Daoy (cell line): ENCODE data around the gene LRFN5. TPM values are rescaled to one million over a fixed set of nuclear protein-coding genes. Genes with fewer than 3 reads are reported as not detected.
A peak's percentile ranks its signal among the peaks of the same experiment; 100 is the strongest.
"Not testable (repeated sequence)": the region's sequence is repeated elsewhere in the genome, so short reads cannot be mapped to it uniquely, and the experiment has no call there.

Experiments used
- DNase-seq: peaks from one replicate; pipeline ENCODE4 v3.0.0-alpha.2; 2015; ENCODE audit warnings: low read depth
- total RNA-seq: library from RNA; depleted of rRNA; stranded (reverse); fragments of >200 nt; shearing (Covaris generic); gene quantifications from 2 replicates; pipeline ENCODE4 v1.2.3, GENCODE V29; 2014

The LRFN5 gene
- total RNA-seq, 1 experiment from 2014 or later, result 2.8 TPM

DNA sequence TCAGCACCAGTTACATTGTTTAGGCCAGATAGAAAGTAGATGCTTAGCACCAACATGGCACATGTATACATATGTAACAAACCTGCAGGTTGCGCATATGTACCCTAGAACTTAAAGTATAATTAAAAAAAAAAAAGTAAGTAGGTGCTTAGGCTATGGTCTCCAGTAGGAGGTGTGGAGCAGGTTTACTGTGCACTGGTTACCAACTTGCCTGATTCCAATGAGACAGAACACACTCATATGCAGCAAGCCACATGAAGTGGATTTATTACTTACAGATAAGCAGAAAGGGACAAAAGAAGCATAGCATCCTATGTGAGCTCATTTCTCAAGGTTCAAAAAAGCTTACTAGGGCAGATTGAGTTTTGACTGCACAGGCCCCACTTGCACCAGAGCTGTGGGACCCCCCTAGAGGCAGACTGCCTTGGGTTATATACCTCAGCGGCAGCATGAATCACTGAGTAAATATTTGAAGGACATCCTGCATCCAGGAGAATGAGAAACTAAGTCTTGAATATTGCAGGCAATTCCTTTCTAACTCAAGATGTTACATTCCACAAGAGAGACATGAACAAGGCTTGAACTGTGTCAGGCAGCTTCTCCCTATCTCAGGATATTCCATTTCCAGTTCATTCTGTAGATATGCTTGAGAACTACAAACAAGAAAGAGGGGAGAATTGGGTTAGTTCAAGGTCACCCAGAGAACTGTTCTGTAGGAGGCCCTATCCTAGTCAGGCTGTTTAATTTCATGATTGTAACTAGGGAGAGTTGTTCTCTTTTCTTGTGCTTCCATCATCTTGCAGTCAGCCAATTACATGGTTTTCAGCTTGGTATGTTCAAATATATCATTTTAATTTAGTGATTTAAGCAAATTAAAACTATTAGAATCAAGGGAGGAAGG is 30.1 kb downstream of the LRFN5 start:
- peak; percentile 76 for DNase-seq

- no peak for DNase-seq
Measured at GRCh38 chr14:41641690-41642089, 35.0 kb downstream of the LRFN5 start.

- DNase-seq, result no peak
Measured at GRCh38 chr14:41642367-41642766, 35.7 kb downstream of the LRFN5 start.

GRCh38 chr14:41642789-41643188 is 36.1 kb downstream of the LRFN5 start:
- DNase-seq, result no peak

DNA sequence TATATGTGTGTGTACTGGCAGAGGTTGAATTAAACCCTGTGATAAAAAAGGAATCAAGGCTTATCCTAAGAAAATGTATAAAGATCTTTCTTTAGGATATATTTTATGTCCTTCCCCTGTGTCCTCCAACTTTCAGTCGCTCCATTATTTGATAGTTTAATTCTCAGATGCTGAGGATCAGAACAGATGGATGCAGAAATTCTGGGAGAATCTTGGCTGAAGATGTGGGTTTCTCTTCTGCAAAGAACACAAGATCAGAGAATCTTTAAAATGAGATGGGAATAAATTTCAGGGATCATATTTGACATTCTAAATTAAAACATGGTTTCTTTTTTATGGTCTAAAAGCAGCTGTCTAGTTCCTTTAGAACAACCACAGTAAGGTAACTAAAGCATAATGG is 37.9 kb downstream of the LRFN5 start:
- no peak for DNase-seq

GRCh38 chr14:41650802-41651201 is 44.1 kb downstream of the LRFN5 start:
- no peak for DNase-seq

GRCh38 chr14:41654196-41654595 is 47.5 kb downstream of the LRFN5 start:
- DNase-seq, result no peak

GRCh38 chr14:41662780-41663472 is 56.2 kb downstream of the LRFN5 start:
- no peak for DNase-seq

DNA sequence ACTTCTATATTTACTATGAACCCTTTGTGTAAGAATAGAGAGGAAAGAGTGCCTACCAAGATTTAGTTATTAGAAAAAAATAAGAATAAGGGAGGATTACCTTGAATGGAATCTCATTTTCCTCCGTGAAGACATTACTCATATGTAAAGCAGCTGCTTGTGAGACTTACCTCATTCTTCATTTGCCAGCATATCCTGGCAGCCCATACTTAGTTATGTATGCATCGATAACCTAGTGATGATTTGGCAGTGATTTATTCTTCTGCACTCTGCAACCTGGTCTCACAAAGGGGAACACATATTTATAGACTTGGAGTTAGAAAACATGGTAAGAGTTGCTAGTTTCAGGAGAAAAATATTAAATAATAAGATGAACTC is 56.8 kb downstream of the LRFN5 start:
- peak; percentile 51 for DNase-seq

DNA sequence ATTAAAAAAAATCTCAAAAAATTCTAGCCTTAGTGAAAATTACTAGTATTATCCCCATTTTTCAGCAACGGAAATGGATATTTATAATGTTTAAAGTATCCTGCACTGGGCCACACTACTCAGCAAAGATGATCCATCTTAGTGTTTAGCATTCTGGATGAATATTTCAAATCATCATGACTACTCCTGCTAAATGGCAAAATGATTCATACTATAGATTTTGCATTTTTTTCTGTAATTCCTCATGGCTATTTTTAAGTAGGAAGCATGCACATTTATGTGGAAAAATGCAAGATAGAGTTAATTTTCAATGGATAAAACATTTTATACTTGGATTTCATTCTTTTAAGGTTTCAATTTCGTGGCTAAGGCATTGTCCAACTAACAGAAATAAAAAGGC is 59.6 kb downstream of the LRFN5 start:
- DNase-seq, result no peak

- DNase-seq, result no peak
Measured at GRCh38 chr14:41668356-41668755, 61.7 kb downstream of the LRFN5 start.

DNA sequence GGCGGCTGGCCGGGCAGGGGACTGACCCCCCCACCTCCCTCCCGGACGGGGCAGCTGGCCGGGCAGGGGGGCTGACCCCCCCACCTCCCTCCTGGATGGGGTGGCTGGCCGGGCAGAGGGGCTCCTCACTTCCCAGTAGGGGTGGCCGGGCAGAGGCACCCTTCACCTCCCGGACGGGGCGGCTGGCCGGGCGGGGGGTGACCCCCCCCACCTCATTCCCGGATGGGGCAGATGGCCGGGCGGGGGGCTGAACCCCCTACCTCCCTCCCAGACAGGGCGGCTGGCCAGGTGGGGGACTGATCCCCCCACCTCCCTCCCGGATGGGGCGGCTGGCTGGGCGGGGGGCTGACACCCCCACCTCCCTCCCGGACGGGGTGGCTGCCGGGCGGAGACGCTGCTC is 66.9 kb downstream of the LRFN5 start:
- not testable (repeated sequence) for DNase-seq

DNA sequence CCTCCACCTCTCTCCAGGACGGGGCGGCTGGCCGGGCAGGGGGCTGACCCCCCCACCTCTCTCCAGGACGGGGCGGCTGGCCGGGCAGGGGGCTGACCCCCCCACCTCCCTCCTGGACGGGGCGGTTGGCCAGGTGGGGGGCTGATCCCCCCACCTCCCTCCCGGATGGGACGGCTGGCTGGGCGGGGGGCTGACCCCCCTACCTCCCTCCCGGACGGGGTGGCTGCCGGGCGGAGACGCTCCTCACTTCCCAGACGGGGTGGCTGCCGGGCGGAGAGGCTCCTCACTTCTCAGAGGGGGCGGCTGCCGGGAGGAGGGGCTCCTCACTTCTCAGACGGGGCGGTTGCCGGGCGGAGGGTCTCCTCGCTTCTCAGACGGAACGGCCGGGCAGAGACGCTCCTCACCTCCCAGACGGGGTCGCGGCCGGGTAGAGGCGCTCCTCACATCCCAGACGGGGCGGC is 67.9 kb downstream of the LRFN5 start:
- not testable (repeated sequence) for DNase-seq

DNA sequence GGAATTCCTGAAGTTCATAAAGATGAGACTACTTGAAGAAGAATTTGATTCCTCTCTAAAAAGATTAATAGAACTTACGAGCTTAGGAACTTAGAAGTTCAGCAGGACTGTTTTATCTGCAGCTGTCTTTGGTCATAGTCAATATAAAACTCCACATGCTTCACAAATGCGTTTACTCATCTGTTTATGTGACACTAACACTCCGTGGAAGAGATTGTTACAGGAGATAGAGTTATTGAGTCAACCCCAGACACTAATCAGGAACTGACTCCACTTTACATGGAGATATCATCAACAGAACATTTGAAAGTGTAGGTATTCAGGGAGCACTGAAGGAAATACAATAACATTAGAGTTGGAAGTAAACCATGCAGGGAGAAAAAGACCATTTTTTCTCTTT is 92.8 kb downstream of the LRFN5 start:
- no peak for DNase-seq

DNA sequence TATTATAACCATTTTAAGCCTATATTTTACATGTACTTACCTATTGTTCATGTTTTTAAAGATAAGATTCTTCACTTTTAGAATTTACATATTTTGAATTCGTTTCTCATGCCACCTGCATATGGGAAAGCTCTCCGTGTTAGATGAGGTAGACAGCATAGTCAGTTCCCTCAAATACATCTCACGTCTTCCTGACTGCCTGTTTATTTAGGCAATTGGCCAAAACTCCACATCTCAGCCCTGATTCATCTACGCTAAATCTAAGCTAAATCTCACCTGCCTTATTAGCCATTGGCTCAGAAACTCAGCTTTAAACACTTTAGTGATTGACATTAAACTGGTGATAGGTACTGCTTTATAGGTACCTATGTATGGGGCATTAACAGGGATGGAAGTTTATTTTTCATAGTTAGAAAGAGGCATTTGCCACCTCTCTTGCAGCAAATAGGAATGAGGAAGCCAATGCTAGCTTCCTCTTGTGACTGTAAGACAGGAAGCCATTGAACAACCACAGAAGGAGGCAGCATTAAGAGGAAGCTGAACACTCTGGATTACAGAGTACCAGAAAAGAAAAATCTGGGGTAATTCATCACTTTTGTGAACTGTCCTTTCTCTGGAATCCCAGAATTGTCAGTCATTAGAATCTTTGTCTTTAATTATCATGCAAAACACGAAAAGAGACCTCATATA is 111.9 kb downstream of the LRFN5 start:
- DNase-seq, result peak; percentile 26

GRCh38 chr14:41739203-41739602 is 132.5 kb downstream of the LRFN5 start:
- DNase-seq, result no peak

- DNase-seq, result no peak
Measured at GRCh38 chr14:41743140-41743539, 136.5 kb downstream of the LRFN5 start.

DNA sequence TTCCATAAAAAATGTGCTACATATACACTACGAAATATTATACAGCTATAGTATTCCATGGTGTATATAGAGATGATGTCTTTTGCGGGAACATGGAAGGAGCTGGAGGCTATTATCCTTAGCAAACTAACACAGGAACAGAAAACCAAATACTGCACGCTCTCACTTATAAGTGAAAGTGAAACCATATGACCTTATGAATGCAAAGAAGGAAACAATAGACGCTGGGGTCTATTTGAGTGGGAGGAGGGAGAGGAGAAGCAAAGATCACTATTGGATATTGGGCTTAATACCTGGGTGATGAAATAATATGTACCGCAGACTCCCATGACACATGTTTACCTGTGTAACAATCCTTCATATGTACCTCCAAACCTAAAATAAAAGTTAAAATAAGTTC is 142.8 kb downstream of the LRFN5 start:
- DNase-seq, result peak; percentile 70

DNA sequence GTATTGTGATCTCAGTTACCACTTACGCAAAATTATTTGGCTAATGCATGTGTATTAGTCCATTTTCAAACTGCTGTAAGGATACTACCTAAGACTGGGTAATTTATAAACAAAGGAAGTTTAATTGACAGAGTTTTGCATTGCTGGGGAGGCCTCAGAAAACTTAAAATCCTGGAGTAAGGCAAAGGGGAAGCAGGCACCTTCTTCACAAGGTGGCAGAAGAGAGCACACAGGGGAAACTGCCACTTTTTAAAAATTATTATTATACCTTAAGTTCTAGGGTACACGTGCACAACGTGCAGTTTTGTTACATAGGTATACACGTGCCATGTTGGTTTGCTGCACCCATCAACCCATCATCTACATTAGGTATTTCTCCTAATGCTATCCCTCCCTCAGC is 143.9 kb downstream of the LRFN5 start:
- DNase-seq, result not testable (repeated sequence)

DNA sequence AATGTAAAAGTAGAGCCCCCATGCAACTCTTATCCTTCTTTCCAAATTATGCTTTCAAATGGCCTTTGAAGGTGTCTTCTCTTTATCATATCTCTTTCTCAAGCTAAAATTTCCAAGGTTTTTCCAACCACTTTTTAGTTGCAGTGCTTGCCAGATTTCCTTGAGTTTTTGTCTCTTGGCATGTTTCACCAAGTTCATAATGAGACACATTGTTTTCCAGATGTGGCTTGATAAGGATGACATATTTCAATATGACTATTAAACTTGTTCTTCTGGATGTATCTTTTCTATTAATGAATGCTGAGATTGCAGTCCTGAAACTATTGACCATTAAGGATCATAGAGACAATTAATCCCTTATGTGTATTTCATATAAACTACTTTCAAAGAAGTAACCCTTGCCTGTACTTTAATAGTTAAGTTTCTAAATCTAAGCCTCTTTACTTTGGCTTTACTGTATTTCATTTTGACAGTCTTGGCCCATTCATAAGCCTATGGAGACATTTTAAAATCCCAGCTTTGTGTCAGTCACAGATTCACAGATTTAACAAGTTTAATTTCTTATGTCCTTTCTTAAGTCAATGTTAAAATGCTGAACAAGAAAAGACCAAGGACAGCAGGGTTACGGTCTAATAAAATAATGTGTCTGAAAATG is 151.5 kb downstream of the LRFN5 start:
- no peak for DNase-seq

DNA sequence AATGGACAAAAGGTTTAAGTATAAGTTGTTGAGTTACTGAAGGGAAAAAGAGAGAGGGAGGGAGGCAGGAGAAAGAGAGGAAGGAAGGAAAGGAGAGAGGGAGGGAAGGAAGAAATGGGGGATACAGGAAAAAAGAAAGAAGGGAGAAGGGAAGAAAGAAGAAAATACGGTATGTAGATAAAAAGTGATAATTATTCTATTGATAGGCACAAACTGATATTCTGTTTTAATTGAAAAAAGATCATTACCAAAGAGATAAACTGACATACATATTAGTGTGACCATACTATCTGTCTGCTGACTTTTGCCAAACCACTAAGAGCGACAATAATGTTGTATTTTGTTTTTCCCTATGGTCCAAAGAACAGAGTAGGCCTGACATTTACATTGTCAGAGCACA is 154.5 kb downstream of the LRFN5 start:
- DNase-seq, result no peak

- no peak for DNase-seq
Measured at GRCh38 chr14:41766772-41767171, 160.1 kb downstream of the LRFN5 start.
